ENCODE measurements around the gene LAMA4.
A peak's percentile ranks its signal among the peaks of the same experiment; 100 is the strongest.

The LAMA4 gene

DNA sequence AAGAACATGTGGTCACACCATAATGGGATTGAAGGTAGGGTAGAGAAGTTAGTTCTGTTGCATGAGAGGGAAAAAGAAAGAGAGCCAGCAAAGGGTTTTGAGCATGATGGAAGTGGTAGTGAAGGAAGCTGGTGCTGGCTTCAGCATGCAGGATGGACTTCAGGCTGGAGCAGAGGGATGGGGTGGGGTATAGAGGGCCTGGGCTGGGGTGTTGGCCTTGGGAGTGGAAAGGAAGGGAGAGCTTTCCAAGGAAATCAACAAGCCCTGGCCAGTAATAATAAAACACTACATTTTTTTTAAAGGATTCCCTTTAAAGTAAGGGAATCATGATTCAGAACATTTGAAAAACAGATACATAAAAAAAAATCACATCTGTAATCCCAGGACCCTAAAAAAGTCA lies 61.2 kb downstream of the LAMA4 start:
- no peak for DNase-seq (ENCODE audit: low spot score)

GRCh38 chr6:112191509-112192020 lies 62.8 kb downstream of the LAMA4 start:
- no peak for DNase-seq (ENCODE audit: low spot score)

DNA sequence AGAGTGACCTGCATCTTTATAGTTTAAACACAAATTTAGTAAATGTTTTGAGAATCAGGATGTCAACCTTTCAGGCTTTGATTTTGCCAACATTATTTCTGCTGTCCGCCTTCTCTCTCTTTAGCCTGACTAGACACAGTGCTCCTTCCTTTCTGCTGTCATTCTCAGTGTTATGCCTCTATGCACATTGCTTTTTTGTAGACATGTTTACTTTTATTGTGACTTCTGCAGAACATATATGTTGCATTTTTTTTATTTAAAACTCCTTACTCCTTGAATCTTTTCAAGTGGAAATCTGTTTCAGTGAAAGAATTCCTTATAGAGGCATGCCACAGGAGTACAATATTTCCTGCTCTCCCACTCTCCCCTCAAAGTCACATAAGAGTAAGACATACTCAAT lies 64.2 kb downstream of the LAMA4 start:
- DNase-seq (ENCODE audit: low spot score): no peak

GRCh38 chr6:112189494-112189893 lies 64.9 kb downstream of the LAMA4 start:
- DNase-seq (ENCODE audit: low spot score): no peak

DNA sequence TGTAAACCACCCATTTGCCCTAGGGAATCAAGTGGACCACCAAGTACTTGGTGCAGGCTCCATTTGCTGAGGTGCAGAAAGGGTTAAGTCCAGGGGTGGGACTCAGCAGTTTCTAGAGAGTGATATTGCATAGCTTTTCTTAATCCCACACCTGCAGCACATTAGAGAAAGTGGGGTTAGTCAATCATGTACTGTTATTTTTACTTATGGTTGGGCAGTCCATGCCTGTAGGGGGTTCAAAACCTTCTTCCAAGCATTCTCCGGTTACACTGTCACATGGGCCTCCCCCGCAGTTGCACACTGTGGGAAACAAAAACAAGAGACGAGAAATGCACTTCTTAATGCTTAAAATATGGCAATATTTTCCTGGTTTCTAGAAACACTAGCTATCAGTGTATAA lies 65.5 kb downstream of the LAMA4 start:
- DNase-seq (ENCODE audit: low spot score): no peak

GRCh38 chr6:112187736-112188135 lies 66.6 kb downstream of the LAMA4 start:
- DNase-seq (ENCODE audit: low spot score): no peak

DNA sequence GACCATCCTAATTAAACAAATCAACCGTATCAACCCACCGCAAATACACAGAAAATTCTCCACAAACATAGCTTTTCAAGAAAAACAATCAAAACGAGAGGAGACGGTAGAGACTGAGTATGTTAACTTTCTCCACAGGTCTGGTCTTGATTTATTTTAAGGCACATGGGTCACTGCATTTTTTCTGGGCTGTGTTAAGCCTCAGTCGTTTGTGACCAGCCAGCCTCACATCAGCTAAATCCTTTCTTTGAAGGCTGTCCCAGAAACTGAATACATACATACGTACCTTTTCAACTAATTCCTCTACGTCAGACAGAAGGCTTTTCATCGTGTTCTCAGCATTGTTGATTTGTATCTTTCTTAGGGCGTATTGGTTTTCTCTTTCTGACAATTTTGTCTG lies 69.4 kb downstream of the LAMA4 start:
- DNase-seq (ENCODE audit: low spot score): no peak

DNA sequence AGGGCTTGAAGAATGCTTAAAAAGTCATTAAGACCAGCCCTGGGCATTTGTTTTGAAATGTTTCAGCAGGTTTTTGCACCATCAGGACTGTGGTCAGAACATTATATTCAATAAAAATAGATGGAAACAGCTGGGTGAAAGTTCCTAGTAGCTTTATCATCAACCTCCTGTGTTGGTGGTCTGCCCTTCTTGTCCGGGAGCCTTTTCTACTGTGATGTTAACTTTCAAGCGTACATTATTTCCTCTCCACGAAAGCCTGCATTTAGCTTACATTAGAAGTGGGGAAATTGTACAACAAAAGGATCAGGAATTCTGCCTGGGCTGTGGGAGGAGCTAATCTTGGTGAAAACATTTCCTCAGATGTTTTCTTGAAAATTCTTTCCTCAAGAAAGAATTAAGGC lies 71.1 kb downstream of the LAMA4 start:
- DNase-seq (ENCODE audit: low spot score): no peak

DNA sequence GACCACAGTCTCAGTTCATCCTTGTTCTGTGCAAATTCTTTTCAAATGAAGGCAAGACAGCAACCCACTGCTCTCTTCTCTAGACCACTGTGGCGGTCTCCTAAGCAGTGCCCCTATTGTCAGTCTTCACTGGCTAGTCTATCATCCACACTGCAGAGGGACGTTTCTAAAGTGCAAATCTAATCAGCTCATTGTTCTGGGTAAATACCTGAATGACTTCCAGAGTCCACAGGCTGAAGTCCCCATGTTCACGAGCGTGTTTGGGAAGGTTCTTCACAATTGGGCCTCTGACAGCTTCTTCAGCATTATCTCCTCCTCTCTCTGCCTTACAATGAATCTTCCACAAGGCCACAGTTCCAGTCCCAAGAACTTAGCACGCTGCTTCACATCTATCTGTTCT lies 73.2 kb downstream of the LAMA4 start:
- DNase-seq (ENCODE audit: low spot score): no peak

GRCh38 chr6:112180095-112180820 lies 74.1 kb downstream of the LAMA4 start:
- DNase-seq (ENCODE audit: low spot score): peak; percentile 64

DNA sequence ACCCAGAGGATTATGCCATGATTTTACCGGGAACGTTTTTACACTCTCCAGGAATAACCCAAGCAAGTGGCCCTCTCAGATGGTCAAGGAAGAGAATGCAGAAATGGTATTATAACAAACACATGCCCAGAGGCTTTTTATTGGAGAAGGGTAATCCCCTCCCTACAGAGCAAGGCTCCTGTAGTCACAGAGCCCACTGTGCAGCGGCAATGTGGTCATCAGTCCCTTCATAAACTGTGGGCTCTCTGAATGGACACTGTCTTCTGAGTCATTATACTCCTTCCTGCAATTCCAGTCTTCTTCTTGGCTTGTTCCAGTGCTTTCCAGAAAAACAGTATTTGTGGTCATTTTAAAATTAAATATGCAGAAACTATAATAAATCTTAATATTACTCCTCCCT lies 74.7 kb downstream of the LAMA4 start:
- DNase-seq (ENCODE audit: low spot score): no peak

- no peak for DNase-seq (ENCODE audit: low spot score)
Measured at GRCh38 chr6:112178846-112179245, 75.5 kb downstream of the LAMA4 start.

DNA sequence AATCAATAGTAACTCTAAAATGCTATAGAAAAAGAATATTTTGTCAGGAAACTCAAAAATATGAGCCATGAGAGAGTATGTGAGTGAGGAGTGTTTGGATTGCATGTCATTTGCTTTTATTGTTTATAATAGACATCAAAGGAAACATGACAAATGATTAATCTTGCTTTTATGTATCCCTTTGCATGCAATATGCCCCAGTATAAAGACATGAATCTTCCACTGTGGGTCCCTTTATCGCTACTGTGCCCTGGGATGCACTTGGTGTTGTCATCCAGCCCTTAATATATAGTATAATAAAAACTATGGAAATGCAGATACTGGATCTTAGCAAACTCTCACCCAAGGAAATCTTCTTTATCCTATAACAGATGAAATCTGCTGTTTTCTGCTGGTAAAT lies 77.3 kb downstream of the LAMA4 start:
- no peak for DNase-seq (ENCODE audit: low spot score)

- no peak for DNase-seq (ENCODE audit: low spot score)
Measured at GRCh38 chr6:112176175-112176574, 78.2 kb downstream of the LAMA4 start.

- no peak for DNase-seq (ENCODE audit: low spot score)
Measured at GRCh38 chr6:112173221-112173804, 81.1 kb downstream of the LAMA4 start.

- no peak for DNase-seq (ENCODE audit: low spot score)
Measured at GRCh38 chr6:112172540-112172939, 81.8 kb downstream of the LAMA4 start.

- DNase-seq (ENCODE audit: low spot score): no peak
Measured at GRCh38 chr6:112169541-112169940, 84.8 kb downstream of the LAMA4 start.

GRCh38 chr6:112163295-112164257 lies 90.8 kb downstream of the LAMA4 start:
- peak; percentile 67 for DNase-seq (ENCODE audit: low spot score)

DNA sequence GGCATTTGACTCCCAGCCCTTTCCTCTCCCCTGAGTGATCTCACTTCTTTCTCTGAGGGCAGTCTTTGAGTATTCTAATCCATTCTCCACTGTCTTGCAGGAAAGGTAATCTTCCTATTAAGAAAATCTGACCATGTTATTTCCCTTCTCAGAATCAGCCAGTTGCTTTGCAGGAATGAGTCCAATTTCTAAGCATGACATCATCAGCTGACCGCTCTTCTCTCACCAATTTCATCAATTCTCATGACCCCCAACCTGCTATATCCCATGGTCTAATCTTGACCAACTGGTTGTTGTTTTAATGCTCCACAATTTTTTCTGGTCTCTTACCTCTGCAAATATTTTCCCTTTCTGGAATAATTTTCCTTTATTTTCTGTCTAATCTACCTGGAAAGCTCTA lies 93.6 kb downstream of the LAMA4 start:
- no peak for DNase-seq (ENCODE audit: low spot score)

GRCh38 chr6:112156668-112157067 lies 97.7 kb downstream of the LAMA4 start:
- no peak for DNase-seq (ENCODE audit: low spot score)

- DNase-seq (ENCODE audit: low spot score): no peak
Measured at GRCh38 chr6:112155886-112156285, 98.5 kb downstream of the LAMA4 start.

DNA sequence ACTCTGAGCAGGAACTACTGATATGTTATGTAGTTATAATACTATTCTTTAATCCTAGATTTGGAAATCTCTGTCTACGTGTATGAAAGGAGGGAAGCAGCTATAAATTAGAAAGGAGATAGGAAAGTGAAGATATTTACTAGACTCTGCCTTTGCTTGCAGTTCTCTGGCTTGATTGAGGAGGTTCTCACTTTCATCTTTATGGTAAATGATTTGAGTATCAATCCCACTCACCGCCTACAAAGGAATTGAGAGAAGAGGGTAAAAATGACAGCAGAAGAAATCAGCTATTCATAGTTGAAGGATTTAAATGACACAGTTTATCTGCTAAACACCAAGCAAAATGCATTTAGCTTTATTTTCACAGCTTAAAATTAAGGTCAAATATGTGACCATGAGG lies 99.7 kb downstream of the LAMA4 start:
- DNase-seq (ENCODE audit: low spot score): no peak
